ENCODE results near the gene TOR1B.

The TOR1B gene

DNA sequence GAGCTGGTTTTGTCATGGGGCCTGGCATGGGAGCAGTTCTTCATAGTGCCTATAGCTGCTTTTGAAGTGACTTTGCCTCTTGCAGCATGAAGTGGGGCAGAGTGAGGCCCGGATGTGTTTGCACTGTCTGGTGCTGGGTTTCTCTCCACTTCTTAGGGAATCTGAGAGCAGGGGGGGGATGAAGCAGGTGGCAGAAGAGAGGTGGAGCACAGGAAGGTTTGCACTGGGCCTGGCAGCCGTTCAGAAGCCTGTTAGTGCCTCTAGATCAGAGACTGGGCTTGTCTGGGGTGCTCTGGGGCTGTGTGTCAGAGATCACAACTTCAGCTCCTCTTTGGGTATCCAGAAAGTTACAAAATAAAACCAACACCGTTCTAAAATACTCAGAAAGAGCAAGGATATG, 50.6 kb downstream of the TOR1B start:
- no peaks in the 10 kb centered on the region for H3K27me3 ChIP-seq (ENCODE audit: insufficient read depth, poor library complexity, severe bottlenecking)
- DNase-seq (ENCODE audit: low read depth in 1 of 2, low spot score in 1 of 2) = no peak
- peak overlapping the region; percentile 68 for H3K27ac ChIP-seq (replicated peaks)
- TF ChIP-seq, protein P1, sequence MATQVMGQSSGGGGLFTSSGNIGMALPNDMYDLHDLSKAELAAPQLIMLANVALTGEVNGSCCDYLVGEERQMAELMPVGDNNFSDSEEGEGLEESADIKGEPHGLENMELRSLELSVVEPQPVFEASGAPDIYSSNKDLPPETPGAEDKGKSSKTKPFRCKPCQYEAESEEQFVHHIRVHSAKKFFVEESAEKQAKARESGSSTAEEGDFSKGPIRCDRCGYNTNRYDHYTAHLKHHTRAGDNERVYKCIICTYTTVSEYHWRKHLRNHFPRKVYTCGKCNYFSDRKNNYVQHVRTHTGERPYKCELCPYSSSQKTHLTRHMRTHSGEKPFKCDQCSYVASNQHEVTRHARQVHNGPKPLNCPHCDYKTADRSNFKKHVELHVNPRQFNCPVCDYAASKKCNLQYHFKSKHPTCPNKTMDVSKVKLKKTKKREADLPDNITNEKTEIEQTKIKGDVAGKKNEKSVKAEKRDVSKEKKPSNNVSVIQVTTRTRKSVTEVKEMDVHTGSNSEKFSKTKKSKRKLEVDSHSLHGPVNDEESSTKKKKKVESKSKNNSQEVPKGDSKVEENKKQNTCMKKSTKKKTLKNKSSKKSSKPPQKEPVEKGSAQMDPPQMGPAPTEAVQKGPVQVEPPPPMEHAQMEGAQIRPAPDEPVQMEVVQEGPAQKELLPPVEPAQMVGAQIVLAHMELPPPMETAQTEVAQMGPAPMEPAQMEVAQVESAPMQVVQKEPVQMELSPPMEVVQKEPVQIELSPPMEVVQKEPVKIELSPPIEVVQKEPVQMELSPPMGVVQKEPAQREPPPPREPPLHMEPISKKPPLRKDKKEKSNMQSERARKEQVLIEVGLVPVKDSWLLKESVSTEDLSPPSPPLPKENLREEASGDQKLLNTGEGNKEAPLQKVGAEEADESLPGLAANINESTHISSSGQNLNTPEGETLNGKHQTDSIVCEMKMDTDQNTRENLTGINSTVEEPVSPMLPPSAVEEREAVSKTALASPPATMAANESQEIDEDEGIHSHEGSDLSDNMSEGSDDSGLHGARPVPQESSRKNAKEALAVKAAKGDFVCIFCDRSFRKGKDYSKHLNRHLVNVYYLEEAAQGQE (IDR thresholded peaks at IDR 0.05; ENCODE audit: insufficient replicate concordance, low read depth) = no peak
- TF ChIP-seq SPI1 (IDR thresholded peaks at IDR 0.05; ENCODE audit: borderline replicate concordance, low read depth) (no peak), GABPA (IDR thresholded peaks at IDR 0.05; ENCODE audit: low read depth) (no peak), POLR2AphosphoS5 (IDR thresholded peaks at IDR 0.05; ENCODE audit: low read depth) (no peak), CTCF (IDR thresholded peaks at IDR 0.05; ENCODE audit: insufficient read depth, low read length) (no peak)
- no peak overlapping the region for H3K4me3 ChIP-seq (replicated peaks; ENCODE audit: insufficient read depth, low read length)

DNA sequence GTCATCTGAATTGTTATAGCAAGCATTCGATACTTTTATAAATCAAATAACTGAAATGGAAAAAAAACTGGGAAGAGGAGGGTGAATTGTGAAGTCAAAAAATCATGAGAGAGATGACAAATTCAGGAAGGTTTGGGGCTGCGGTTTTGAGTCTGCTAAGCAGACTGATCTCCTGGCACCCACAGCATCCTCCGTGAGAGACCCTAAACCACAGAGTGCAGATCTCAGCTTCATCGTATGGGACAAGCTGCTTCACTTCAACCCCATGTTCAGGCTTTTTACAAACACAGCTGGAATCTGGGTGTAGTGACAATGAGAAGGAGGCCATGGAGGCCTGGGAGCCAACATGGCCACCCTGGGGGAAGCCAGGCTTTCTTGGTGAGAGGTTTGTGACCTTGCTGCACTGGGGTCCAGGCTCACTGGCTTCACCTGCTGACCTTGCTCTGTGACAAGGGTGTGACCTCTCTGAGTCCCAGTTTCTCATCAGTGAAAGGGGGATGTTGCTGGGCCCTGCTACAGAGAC, 51.7 kb downstream of the TOR1B start:
- peak in 1 of 2 experiments; percentile 53 for DNase-seq (ENCODE audit: low read depth in 1 of 2, low spot score in 1 of 2)
- TF ChIP-seq GABPA (IDR thresholded peaks at IDR 0.05; ENCODE audit: low read depth) (no peak), POLR2AphosphoS5 (IDR thresholded peaks at IDR 0.05; ENCODE audit: low read depth) (peak; percentile 68), SPI1 (IDR thresholded peaks at IDR 0.05; ENCODE audit: borderline replicate concordance, low read depth) (no peak), CTCF (IDR thresholded peaks at IDR 0.05; ENCODE audit: insufficient read depth, low read length) (no peak)
- TF ChIP-seq, protein P1 (IDR thresholded peaks at IDR 0.05; ENCODE audit: insufficient replicate concordance, low read depth) = no peak
- peak overlapping the region; percentile 68 for H3K27ac ChIP-seq (replicated peaks)

GRCh38 chr9:129857207-129857606, 54.2 kb downstream of the TOR1B start:
- no peaks in the 10 kb centered on the region for H3K27me3 ChIP-seq (ENCODE audit: insufficient read depth, poor library complexity, severe bottlenecking)
- TF ChIP-seq GABPA (IDR thresholded peaks at IDR 0.05; ENCODE audit: low read depth) (no peak), CTCF (IDR thresholded peaks at IDR 0.05; ENCODE audit: insufficient read depth, low read length) (no peak), SPI1 (IDR thresholded peaks at IDR 0.05; ENCODE audit: borderline replicate concordance, low read depth) (no peak), POLR2AphosphoS5 (IDR thresholded peaks at IDR 0.05; ENCODE audit: low read depth) (no peak)
- TF ChIP-seq, protein P1 (IDR thresholded peaks at IDR 0.05; ENCODE audit: insufficient replicate concordance, low read depth) = no peak
- H3K4me3 ChIP-seq (replicated peaks; ENCODE audit: insufficient read depth, low read length) = no peak overlapping the region
- H3K27ac ChIP-seq (replicated peaks) = no peak overlapping the region
- DNase-seq (ENCODE audit: low read depth in 1 of 2, low spot score in 1 of 2) = no peak

More for the DNA sequence above, 51.7 kb downstream of the TOR1B start:
- H3K4me3 ChIP-seq (replicated peaks; ENCODE audit: insufficient read depth, low read length) = no peak overlapping the region
- no peaks in the 10 kb centered on the region for H3K27me3 ChIP-seq (ENCODE audit: insufficient read depth, poor library complexity, severe bottlenecking)

Data from HL-60 (cell line).